GM21423 (cell line): ENCODE measurements around the gene BMPR1B.

Source experiments
- ATAC-seq: cut with Tn5 transposase; IDR thresholded peaks from one replicate; pipeline ENCODE4 v1.9.1; 2021; ENCODE audit warnings: mild to moderate bottlenecking, moderate library complexity; ENCODE audit not compliant: unreplicated experiment

Gene BMPR1B

GRCh38 chr4:94757192-94758140, at the start of gene BMPR1B:
BMPR1B (plus strand) TSS chr4:94757955; CDS start chr4:95104425, 346,470 bp downstream.
- ATAC-seq, result no peak

- no peak for ATAC-seq
Measured at GRCh38 chr4:94711635-94712034, 46.1 kb upstream of the BMPR1B start.

DNA sequence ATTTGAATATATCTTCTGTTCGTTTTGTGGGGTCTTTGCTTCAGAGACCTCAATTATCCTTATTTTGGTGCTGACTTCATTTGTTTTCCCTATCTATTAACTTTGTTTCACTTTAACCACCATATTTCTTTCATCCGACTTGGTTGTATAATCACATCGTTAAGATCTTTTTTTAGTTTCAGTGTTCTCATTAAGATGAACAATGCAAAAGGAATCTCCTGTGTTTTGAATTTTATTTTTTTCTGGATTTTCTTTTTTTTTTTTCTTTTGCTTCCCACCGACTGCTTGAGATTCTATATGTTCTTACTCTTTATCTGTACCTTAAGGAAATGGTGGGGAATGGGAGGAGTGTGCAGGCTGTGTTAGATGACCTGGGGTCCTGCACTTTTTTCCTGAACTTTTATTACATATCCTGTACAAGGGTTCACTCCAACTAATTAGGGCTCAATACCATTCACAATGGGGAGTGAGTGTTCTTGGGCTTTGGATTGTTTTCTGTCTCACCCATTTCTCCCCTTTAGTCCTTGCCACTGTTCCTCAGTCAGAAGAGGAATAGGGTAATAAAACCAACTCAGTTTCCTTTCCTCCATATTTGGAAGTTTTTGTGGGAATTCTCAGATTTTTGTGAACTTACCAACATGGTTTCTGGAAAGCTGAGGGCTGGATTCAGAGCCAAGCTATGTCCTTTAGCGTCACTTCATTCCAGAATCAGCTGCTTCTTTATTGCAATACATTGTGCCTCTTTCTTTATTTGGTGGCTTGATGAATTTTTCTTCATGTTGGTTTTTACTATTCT, 43.2 kb upstream of the BMPR1B start:
- ATAC-seq, result no peak

GRCh38 chr4:94715726-94716125, 42.0 kb upstream of the BMPR1B start:
- no peak for ATAC-seq

DNA sequence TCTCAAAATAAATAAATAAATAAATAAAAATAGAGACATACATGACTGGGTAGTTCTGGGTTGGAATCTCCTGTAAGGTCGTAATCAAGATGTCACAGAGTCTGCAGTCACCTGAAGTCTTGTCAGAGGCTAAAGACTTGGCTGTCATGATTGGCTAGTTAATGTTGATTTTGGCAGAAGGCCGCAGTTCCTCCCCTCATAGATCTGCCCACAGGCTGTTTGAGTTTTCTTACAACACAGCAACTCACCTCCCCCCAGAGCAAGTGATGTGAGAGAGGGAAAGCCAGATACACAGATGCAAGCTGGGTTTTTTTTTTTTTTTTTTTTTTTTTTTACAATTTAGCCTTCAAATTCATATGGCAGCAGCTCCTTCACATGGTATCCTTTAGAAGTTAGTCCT, 36.4 kb upstream of the BMPR1B start:
- ATAC-seq, result no peak

DNA sequence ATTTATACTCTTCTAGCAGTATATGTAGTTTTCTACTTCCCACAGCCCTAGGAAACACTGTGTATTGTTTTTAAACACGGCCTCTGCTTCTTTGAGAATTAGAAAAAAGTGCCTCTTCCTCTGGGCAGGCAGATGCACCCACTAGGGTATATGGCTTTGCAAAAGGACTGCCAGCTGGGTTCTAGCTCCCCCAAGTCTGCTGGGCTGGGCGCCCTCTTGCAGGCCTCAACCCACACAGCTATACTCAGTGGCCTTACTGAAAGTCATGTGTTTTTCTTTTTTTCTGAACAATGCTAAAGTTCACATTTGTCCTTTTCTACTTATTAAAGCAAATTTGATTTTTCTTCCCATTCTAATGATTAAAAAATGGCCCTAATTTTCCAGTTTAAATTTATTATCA, 35.5 kb upstream of the BMPR1B start:
- ATAC-seq, result no peak

DNA sequence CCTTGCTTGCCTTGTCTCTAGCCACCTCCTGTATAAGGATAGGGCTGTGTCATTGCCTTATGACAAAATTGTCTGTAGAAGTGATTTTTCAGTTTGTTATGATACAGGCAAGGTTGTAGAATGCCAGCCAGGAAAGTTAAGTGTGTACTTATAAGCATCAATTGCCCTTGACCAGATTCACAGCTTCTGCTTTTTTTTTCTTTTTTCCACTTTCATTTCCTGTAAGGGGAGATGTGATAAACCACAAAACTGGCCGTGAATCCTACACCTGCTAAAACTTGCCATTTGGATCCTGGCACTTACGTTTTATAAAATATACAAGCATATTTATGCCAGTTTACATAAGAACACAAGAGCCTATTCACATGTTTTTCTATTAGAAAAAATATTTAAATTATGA, 35.0 kb upstream of the BMPR1B start:
- ATAC-seq, result peak; percentile 43

- no peak for ATAC-seq
Measured at GRCh38 chr4:94724016-94724790, 33.6 kb upstream of the BMPR1B start.

- no peak for ATAC-seq
Measured at GRCh38 chr4:94726524-94727123, 31.1 kb upstream of the BMPR1B start.

GRCh38 chr4:94728056-94728766, 29.5 kb upstream of the BMPR1B start:
- no peak for ATAC-seq

- ATAC-seq, result no peak
Measured at GRCh38 chr4:94732358-94732698, 25.4 kb upstream of the BMPR1B start.

DNA sequence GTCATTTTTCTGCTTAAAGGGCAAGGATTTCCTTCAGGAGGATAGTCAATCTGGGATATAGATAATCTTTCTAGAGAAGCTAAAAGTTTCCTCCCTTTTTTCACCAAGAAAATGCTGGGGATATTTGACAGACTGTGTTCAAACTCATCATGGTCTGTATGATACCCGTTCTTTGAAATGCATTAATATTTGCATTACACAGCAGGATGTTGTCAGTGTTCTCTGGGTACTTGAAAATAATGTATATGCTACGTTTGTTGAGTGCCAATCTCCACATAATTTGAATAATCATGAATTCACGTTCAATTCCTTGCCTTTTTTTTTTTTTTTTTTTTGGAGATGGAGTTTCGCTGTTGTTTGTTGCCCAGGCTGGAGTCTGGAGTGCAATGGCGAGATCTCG, 18.0 kb upstream of the BMPR1B start:
- ATAC-seq, result no peak

- no peak for ATAC-seq
Measured at GRCh38 chr4:94741304-94741703, 16.5 kb upstream of the BMPR1B start.

- no peak for ATAC-seq
Measured at GRCh38 chr4:94743838-94744237, 13.9 kb upstream of the BMPR1B start.

- ATAC-seq, result no peak
Measured at GRCh38 chr4:94744850-94745249, 12.9 kb upstream of the BMPR1B start.

DNA sequence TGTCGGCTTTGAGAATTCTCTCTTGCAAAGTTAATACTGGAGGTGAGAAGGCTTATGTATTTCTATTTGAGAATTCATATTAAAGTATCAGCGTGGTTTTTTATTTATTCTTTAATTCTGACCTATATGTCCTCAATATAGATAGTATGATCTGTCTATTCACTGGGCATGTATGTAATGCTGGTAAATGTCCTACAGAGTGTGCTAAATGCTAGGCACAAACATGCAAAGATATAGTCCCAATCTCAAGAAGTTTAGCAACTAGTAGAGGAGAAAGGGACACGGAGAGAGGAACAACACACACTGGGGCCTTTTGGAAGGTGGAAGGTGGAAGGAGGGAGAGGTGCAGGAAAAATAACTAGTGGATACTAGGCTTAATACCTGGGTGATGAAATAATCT, 11.0 kb upstream of the BMPR1B start:
- no peak for ATAC-seq

GRCh38 chr4:94758141-94758699, 465 bp downstream of the BMPR1B start:
- no peak for ATAC-seq

DNA sequence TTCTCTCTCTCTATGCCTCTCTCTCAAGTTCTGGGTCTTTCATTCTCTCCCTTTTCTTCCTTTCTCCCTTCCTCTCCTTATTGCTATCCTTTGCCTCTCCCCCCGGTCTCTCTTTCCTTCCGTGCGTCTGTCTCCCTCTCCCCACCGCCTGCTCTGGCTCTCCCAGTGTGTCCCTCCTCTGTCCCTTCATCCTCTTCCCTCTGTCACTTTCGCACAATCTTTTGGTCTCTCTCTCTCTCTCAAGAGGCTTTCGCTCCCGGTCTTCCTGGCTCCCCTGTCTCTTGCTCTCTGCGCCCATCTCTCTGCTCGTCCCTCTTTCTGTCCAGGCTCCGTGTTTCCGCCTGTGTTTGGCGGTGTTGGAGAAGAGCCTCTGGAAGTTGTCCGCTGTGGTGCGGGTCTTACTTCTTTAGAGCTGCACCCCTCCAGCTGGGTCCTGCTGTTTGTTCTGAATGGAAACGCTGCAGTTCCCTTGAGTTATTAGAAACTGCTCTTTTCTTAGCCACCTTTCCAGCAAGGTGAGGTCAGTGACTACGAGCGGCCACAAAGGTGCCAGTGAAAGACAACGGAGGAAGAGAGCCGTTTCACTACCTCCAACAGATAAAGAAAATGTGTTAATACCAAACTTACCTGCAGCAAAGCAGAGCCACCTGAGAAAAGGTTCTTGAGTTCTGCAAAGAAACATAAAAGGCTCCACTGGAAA, 1.1 kb downstream of the BMPR1B start:
- no peak for ATAC-seq

GRCh38 chr4:94759767-94760211, 2.0 kb downstream of the BMPR1B start:
- ATAC-seq, result no peak
